ENCODE data around the gene COL28A1. TPM values are rescaled to one million over a fixed set of nuclear protein-coding genes. Genes with fewer than 3 reads are reported as not detected.
A peak's percentile ranks its signal among the peaks of the same experiment; 100 is the strongest.

Gene COL28A1
- 0.29 and 0.36 TPM in 2 replicates for total RNA-seq

DNA sequence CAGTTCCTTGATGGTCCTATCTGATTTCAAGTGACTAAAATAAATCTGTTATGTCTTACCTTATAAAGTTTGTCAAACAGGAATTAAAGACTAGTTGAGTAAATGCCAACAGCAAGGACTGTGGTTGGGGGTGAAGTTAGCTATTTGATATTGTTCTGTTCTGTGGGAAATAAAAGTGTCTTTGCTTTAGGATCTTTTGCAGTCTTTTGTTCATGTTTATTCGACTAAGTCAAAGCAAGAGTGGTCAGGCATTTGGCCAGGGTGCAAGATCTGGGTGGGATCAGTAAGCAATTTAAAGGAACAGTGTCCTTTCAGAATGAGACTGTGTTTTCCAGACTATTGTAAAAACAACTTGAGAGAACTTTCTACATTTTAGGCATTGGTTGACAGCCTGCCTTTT is at the start of gene COL28A1:
Gene COL28A1 (minus strand): TSS at position 183 of the 400 bp plus-strand sequence. CDS start 2,998 bp downstream, outside the sequence.
- no peaks in the 10 kb centered on the region for H3K79me2 ChIP-seq (ENCODE audit: insufficient read depth, low read length)
- H3K27me3 ChIP-seq (ENCODE audit: insufficient read depth, low read length), result no peaks in the 10 kb centered on the region
- H3K9me3 ChIP-seq (ENCODE audit: low read depth, low read length), result no peaks in the 10 kb centered on the region
- peak within 1 kb of the TSS; percentile 32 for H2AFZ ChIP-seq (ENCODE audit: low read length)
- no peaks in the 10 kb centered on the region for H4K20me1 ChIP-seq (ENCODE audit: insufficient read depth, low read length)
- no peaks in the 10 kb centered on the region for H3K4me1 ChIP-seq (ENCODE audit: insufficient read depth, low read length)
- no peak within 1 kb of the TSS for H3K4me2 ChIP-seq (ENCODE audit: insufficient read depth, low read length)
- DNase-seq (ENCODE audit: insufficient read length, low spot score, missing footprints), result no peak
- TF ChIP-seq, protein P1, sequence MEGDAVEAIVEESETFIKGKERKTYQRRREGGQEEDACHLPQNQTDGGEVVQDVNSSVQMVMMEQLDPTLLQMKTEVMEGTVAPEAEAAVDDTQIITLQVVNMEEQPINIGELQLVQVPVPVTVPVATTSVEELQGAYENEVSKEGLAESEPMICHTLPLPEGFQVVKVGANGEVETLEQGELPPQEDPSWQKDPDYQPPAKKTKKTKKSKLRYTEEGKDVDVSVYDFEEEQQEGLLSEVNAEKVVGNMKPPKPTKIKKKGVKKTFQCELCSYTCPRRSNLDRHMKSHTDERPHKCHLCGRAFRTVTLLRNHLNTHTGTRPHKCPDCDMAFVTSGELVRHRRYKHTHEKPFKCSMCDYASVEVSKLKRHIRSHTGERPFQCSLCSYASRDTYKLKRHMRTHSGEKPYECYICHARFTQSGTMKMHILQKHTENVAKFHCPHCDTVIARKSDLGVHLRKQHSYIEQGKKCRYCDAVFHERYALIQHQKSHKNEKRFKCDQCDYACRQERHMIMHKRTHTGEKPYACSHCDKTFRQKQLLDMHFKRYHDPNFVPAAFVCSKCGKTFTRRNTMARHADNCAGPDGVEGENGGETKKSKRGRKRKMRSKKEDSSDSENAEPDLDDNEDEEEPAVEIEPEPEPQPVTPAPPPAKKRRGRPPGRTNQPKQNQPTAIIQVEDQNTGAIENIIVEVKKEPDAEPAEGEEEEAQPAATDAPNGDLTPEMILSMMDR (IDR thresholded peaks at IDR 0.05; ENCODE audit: extremely low read depth, low read depth, low read length), result no peak
- no peaks in the 10 kb centered on the region for H3K36me3 ChIP-seq (ENCODE audit: insufficient read depth, low read length)
- no peak within 1 kb of the TSS for H3K27ac ChIP-seq (ENCODE audit: low read depth, low read length)
- no peak within 1 kb of the TSS for H3K4me3 ChIP-seq (ENCODE audit: insufficient read depth, low read length)

GRCh38 chr7:7584653-7585052 is 49.0 kb upstream of the COL28A1 start:
- no peak overlapping the region for H2AFZ ChIP-seq (ENCODE audit: low read length)
- H3K9me3 ChIP-seq (ENCODE audit: low read depth, low read length), result no peaks in the 10 kb centered on the region
- TF ChIP-seq, protein P1 (IDR thresholded peaks at IDR 0.05; ENCODE audit: extremely low read depth, low read depth, low read length), result no peak
- H4K20me1 ChIP-seq (ENCODE audit: insufficient read depth, low read length), result no peaks in the 10 kb centered on the region
- no peak overlapping the region for H3K4me2 ChIP-seq (ENCODE audit: insufficient read depth, low read length)
- H3K27me3 ChIP-seq (ENCODE audit: insufficient read depth, low read length), result no peaks in the 10 kb centered on the region
- no peak overlapping the region for H3K27ac ChIP-seq (ENCODE audit: low read depth, low read length)
- H3K4me3 ChIP-seq (ENCODE audit: insufficient read depth, low read length), result no peak overlapping the region
- peaks cover 5% of the 10 kb centered on the region for H3K36me3 ChIP-seq (ENCODE audit: insufficient read depth, low read length)
- peaks cover 26% of the 10 kb centered on the region for H3K79me2 ChIP-seq (ENCODE audit: insufficient read depth, low read length)
- DNase-seq (ENCODE audit: insufficient read length, low spot score, missing footprints), result no peak
- no peaks in the 10 kb centered on the region for H3K4me1 ChIP-seq (ENCODE audit: insufficient read depth, low read length)

- H3K36me3 ChIP-seq (ENCODE audit: insufficient read depth, low read length), result peaks cover 5% of the 10 kb centered on the region
- H3K79me2 ChIP-seq (ENCODE audit: insufficient read depth, low read length), result peaks cover 31% of the 10 kb centered on the region
- H4K20me1 ChIP-seq (ENCODE audit: insufficient read depth, low read length), result no peaks in the 10 kb centered on the region
- TF ChIP-seq, protein P1 (IDR thresholded peaks at IDR 0.05; ENCODE audit: extremely low read depth, low read depth, low read length), result no peak
- no peak overlapping the region for H3K4me3 ChIP-seq (ENCODE audit: insufficient read depth, low read length)
- DNase-seq (ENCODE audit: insufficient read length, low spot score, missing footprints), result no peak
- H3K27ac ChIP-seq (ENCODE audit: low read depth, low read length), result no peak overlapping the region
- no peaks in the 10 kb centered on the region for H3K9me3 ChIP-seq (ENCODE audit: low read depth, low read length)
- no peaks in the 10 kb centered on the region for H3K4me1 ChIP-seq (ENCODE audit: insufficient read depth, low read length)
- H3K4me2 ChIP-seq (ENCODE audit: insufficient read depth, low read length), result no peak overlapping the region
- H2AFZ ChIP-seq (ENCODE audit: low read length), result no peak overlapping the region
- H3K27me3 ChIP-seq (ENCODE audit: insufficient read depth, low read length), result no peaks in the 10 kb centered on the region
Observed at GRCh38 chr7:7583731-7584130, 48.1 kb upstream of the COL28A1 start.

DNA sequence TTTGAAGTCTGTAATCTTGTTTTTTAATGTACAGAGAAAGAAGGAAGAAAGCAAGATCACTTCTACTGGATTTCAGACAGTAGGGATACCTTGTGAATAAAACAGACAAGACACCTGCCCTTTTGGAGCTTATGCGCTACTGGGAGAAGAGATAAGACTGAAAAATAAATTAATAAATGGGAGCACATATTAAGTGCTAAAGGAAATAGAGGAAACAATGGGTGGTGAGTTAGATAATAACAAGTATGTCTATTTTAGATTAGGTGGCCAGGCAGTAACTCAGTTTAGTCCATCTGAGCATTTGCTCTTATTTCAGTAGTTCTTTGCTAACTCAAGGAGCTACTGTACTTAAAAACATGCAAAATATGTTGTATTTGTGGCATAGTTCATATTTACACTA is 46.9 kb upstream of the COL28A1 start:
- H3K27ac ChIP-seq (ENCODE audit: low read depth, low read length), result no peak overlapping the region
- no peaks in the 10 kb centered on the region for H3K4me1 ChIP-seq (ENCODE audit: insufficient read depth, low read length)
- H2AFZ ChIP-seq (ENCODE audit: low read length), result no peak overlapping the region
- peaks cover 5% of the 10 kb centered on the region for H3K36me3 ChIP-seq (ENCODE audit: insufficient read depth, low read length)
- no peak overlapping the region for H3K4me3 ChIP-seq (ENCODE audit: insufficient read depth, low read length)
- TF ChIP-seq, protein P1 (IDR thresholded peaks at IDR 0.05; ENCODE audit: extremely low read depth, low read depth, low read length), result no peak
- no peak for DNase-seq (ENCODE audit: insufficient read length, low spot score, missing footprints)
- H4K20me1 ChIP-seq (ENCODE audit: insufficient read depth, low read length), result no peaks in the 10 kb centered on the region
- H3K9me3 ChIP-seq (ENCODE audit: low read depth, low read length), result no peaks in the 10 kb centered on the region
- no peak overlapping the region for H3K4me2 ChIP-seq (ENCODE audit: insufficient read depth, low read length)
- peaks cover 36% of the 10 kb centered on the region for H3K79me2 ChIP-seq (ENCODE audit: insufficient read depth, low read length)
- H3K27me3 ChIP-seq (ENCODE audit: insufficient read depth, low read length), result no peaks in the 10 kb centered on the region
